Prostate gland (tissue), 2 donors: ENCODE measurements around the gene SCMH1.

Source experiments
- POLR2AphosphoS5 ChIP-seq: sonication (generic); formaldehyde crosslinking; IDR thresholded peaks from one replicate; pipeline ENCODE4 v1.6.1; 2017; ENCODE audit warnings: antibody characterized with exemption
- TF ChIP-seq, protein P1 (sequence below), 4 experiments: fragments of 200-600 bp in 2 of 4; fragments of 450-650 bp in 2 of 4; sonication (generic) in 2 of 4; IDR thresholded peaks; 1 replicate in 3 of 4; 2 replicates in 1 of 4; pipeline ENCODE4 v1.5.1; 2016 to 2019; ENCODE audit warnings: antibody characterized with exemption in 4 of 4, mild to moderate bottlenecking in 2 of 4, moderate library complexity in 2 of 4

DNA sequence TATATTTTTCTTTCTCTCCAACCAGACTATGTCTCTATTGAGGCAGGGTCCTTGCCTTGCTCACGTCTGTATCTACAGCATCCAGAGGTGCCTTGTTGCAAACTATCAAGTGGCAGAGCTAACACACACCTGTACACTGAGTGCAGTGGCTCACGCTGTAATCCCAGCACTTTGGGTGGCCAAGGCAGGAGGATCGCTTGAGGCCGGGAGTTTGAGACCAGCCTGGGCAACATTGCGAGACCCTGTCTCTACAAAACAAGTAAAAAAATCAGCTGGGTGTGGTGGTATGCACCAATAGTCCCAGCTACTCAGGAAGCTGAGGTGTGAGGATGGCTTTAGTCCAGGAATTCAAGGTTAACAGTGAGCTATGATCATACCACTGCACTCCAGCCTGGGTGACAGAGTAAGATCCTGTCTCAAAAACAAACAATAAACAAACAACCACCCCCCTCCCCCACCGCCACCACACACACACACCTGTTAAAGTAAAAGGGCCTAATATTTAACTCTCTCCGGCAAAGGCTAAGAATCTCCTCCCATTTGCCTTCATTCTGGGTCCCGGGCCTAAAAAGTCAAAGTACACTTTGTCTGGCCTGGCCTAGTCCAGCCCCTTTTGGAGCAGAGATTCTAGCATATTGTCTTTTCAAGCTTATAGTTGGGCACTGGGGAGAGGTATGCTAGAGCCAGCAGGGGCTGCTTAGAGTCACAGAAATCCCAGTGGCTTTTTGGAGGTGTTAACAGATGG, 211.1 kb downstream of the SCMH1 start:
- TF ChIP-seq POLR2AphosphoS5 = no peak
- TF ChIP-seq, protein P1, sequence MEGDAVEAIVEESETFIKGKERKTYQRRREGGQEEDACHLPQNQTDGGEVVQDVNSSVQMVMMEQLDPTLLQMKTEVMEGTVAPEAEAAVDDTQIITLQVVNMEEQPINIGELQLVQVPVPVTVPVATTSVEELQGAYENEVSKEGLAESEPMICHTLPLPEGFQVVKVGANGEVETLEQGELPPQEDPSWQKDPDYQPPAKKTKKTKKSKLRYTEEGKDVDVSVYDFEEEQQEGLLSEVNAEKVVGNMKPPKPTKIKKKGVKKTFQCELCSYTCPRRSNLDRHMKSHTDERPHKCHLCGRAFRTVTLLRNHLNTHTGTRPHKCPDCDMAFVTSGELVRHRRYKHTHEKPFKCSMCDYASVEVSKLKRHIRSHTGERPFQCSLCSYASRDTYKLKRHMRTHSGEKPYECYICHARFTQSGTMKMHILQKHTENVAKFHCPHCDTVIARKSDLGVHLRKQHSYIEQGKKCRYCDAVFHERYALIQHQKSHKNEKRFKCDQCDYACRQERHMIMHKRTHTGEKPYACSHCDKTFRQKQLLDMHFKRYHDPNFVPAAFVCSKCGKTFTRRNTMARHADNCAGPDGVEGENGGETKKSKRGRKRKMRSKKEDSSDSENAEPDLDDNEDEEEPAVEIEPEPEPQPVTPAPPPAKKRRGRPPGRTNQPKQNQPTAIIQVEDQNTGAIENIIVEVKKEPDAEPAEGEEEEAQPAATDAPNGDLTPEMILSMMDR (IDR thresholded peaks at IDR 0.05) = no peak
